C4-2B (cell line): Measurements from ENCODE around the gene DEK.

Source experiments
- CTCF ChIP-seq: fragments of 450-650 bp; conservative IDR thresholded peaks from 2 replicates; pipeline ENCODE4 v1.5.1; 2017; ENCODE audit warnings: mild to moderate bottlenecking
- ZFX ChIP-seq: fragments of 450-650 bp; IDR thresholded peaks from 2 replicates; pipeline ENCODE4 v1.6.1; 2017

- no peak for TF ChIP-seq CTCF
- no peak for TF ChIP-seq ZFX
Observed at GRCh38 chr6:18179770-18180356, 84.5 kb downstream of the DEK start.
